Naive thymus-derived CD8-positive, alpha-beta T cell (primary cell): ENCODE data around the gene FOXL3. TPM values are rescaled to one million over a fixed set of nuclear protein-coding genes. Genes with fewer than 3 reads are reported as not detected.

ENCODE experiments used
- ATAC-seq, 2 donors: fragments of 150-1000 bp; cut with Tn5 transposase in 1 of 2; sonication (Bioruptor Pico), chemical (Tn5 transposase) in 1 of 2; 1 replicate in 1 of 2; 2 replicates in 1 of 2; pipeline ENCODE4 v1.10.0; 2021; ENCODE audit warnings: mild to moderate bottlenecking in 2 of 2, moderate library complexity in 2 of 2
- POLR2A ChIA-PET: fragments of 350-600 bp; sonication (Branson Sonifier 250); formaldehyde crosslinking; loops from one replicate; lab custom pipeline; 2021; ENCODE audit warnings: antibody characterized with exemption; lab: Charles Lee
- DNase-seq, 10 donors: peaks; one replicate each; pipeline versions ENCODE4 v3.0.0 to v3.0.0-alpha.2; 2020 to 2022
- H3K27ac Mint-ChIP-seq, 10 donors: one replicate each; pipeline ENCODE4 v1.8.0; 2020 to 2022; ENCODE audit warnings: mild to moderate bottlenecking in 10 of 10, mixed read lengths in 10 of 10, moderate library complexity in 4 of 10, inconsistent platforms in 1 of 10
- H3K27me3 Mint-ChIP-seq, 5 donors: one replicate each; pipeline ENCODE4 v1.8.0; 2021 to 2022; ENCODE audit warnings: mixed read lengths in 5 of 5
- H3K36me3 Mint-ChIP-seq, 3 donors: one replicate each; pipeline ENCODE4 v1.8.0; 2020 to 2022; ENCODE audit warnings: mixed read lengths in 3 of 3, mild to moderate bottlenecking in 2 of 3, inconsistent platforms in 1 of 3
- H3K4me1 Mint-ChIP-seq, 4 donors: one replicate each; pipeline ENCODE4 v1.8.0; 2021 to 2022; ENCODE audit warnings: mixed read lengths in 4 of 4
- H3K4me3 Mint-ChIP-seq, 10 donors: one replicate each; pipeline ENCODE4 v1.8.0; 2020 to 2022; ENCODE audit warnings: mild to moderate bottlenecking in 10 of 10, mixed read lengths in 10 of 10, moderate library complexity in 6 of 10, inconsistent platforms in 1 of 10
- H3K9me3 Mint-ChIP-seq, 9 donors: one replicate each; pipeline ENCODE4 v1.8.0; 2020 to 2022; ENCODE audit warnings: mixed read lengths in 9 of 9, mild to moderate bottlenecking in 3 of 9, inconsistent platforms in 1 of 9, moderate library complexity in 1 of 9
- polyA plus RNA-seq, 3 donors: library from polyadenylated mRNA; unstranded; fragments of 300-500 nt; fragmentation: Illumina TruSeq; gene quantifications; one replicate each; pipeline ENCODE4 v1.2.3, GENCODE V29; 2021
- total RNA-seq, 8 experiments: library from RNA in 2 of 8; stranded (reverse) in 2 of 8; gene quantifications; one replicate each; pipeline ENCODE4 v1.2.3 and lab custom pipeline; 2021 to 2026

FOXL3 gene
- total and polyA plus RNA-seq, 5 experiments from 2014 or later = not detected

DNA sequence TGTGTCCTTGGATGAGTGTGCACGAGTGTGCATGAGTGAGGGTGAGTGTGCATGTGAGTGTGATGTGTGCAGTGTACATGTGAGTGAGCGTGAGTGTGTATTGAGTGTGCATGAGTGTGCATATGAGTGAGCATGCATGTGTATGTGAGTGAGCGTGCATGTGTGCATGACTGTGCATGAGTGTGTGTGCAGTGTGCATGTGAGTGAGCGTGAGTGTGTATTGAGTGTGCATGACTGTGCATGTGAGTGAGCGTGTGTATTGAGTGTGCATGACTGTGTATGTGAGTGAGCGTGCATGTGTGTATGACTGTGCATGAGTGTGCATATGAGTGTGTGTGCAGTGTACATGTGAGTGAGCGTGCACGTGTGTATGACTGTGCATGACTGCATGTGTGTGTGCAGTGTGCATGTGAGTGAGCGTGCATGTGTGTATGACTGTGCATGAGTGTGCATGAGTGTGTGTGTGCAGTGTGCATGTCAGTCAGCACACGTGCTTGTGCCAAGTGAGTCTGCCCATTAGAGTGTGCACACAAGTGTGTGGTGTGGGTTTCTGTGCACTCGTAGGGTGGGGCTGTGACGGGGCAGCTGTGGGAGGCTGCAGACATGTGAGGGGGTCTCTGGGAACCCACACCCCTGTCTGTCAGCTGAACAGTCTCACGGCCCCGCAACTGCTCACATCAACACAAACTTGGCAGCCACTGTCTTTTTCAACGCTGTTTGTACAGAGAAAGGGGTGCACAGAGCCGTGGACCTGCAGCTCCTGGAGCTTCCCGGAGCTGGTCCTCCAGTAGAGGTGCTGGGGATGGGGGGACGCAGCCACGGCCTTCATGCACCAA is 14.8 kb downstream of the FOXL3 start:
- no peak for DNase-seq
- peaks cover 0 to 2% (median 0%) of the 10 kb centered on the region in 4 donors for H3K4me1 Mint-ChIP-seq
- peaks cover 0 to 9% (median 0%) of the 10 kb centered on the region in 9 donors for H3K9me3 Mint-ChIP-seq
- H3K27ac Mint-ChIP-seq = no peak overlapping the region
- POLR2A ChIA-PET = no interaction called here
- H3K27me3 Mint-ChIP-seq = peaks cover 4 to 13% (median 4%) of the 10 kb centered on the region in 5 donors
- H3K36me3 Mint-ChIP-seq = no peaks in the 10 kb centered on the region
- no peak for ATAC-seq
- no peak overlapping the region for H3K4me3 Mint-ChIP-seq

DNA sequence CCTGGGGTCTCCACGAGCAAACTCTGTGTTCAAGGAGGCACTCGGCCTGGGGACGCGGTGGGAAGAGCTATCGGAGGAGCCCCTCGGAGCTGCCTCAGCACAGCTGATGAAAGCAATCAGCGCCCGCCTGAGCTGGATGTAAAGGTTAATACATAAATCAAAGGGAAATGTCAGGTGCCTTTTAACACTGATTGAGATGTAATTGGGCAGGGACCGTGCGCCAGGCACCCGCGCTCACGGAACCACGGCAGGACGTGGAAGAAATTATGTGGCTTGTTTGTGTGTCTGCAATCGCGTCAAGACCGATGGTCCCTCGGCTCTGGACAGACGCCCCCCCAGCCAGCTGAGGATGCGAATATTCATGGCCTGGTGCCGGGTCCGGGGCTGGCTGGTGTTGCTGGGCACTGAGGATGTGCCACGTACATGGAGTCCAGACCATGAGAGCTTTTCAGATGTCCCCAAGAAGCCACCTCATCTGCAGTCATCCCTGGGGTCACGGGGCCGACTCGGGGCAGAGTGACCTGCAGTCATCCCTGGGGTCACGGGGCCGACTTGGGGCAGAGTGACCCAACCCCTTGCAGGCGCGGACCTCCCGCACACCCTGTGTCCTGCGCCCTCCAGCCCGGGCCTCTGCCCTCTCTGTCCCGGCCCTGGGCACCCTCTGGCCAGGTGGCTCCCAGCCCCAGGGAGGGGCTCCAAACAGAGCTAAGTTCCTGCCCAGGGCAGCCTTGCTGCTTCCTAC is 15.6 kb downstream of the FOXL3 start:
- peaks cover 0 to 2% (median 0%) of the 10 kb centered on the region in 4 donors for H3K4me1 Mint-ChIP-seq
- no peak for ATAC-seq

DNA sequence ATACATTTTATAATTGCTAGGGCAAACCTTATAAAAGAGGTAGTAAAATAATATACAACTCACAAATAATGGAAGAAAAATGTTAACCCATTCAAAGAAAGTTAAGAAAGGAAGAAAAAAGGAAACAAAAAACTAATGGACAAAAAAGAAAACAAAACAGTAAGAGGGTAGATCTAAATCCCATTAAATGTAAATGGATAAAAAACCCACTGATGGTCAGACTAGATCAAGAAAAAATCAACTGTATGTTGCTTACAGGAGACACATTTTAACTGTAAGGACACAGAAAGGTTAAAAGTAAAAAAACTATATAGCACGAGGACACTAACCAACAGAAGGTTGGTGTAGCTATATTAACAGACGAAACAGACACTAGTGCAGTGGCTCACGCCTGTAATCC is 18.0 kb downstream of the FOXL3 start:
- Mint-ChIP-seq H3K27me3 (peaks cover 4 to 30% (median 13%) of the 10 kb centered on the region in 5 donors), H3K36me3 (no peaks in the 10 kb centered on the region), H3K4me1 (no peaks in the 10 kb centered on the region), H3K9me3 (peaks cover 0 to 9% (median 0%) of the 10 kb centered on the region in 9 donors), H3K27ac (no peak overlapping the region), H3K4me3 (no peak overlapping the region)
- DNase-seq = no peak
- no peak for ATAC-seq
- POLR2A ChIA-PET = no interaction called here

More for the DNA sequence above, 15.6 kb downstream of the FOXL3 start:
- Mint-ChIP-seq H3K4me3 (no peak overlapping the region), H3K9me3 (peaks cover 0 to 9% (median 0%) of the 10 kb centered on the region in 9 donors), H3K36me3 (no peaks in the 10 kb centered on the region), H3K27ac (no peak overlapping the region), H3K27me3 (peaks cover 4 to 13% (median 7%) of the 10 kb centered on the region in 5 donors)
- POLR2A ChIA-PET = no interaction called here
- no peak for DNase-seq

DNA sequence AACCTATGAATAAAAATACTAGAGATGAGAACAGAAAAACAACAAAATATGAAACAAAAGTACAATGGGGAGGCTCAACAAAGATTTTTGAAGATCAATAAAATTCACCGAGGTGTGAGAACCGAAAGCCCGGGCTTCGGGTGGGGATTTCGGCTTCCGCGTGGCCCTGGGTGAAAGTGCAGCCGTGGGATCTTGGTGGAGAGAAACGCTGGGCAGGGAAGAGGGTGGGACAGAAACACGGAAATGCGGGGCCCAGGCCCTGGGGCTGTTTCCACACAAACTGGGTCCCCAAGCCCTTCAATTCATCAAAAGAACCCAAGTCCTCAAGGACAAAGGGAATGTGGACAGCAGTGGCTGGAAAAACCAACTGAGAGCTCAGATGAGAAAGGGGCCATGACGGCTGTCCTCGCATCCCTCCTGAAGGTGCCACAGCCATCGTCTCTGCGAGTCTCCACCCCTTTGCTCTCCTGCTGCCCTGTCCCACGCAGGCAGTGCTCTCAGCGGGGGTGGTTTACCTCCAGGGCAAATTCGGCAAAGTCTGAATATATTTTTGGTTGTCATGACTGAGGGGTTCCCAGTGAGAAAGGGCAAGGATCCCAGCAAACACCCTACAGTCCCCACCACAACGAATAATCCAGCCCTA is 19.7 kb downstream of the FOXL3 start:
- Mint-ChIP-seq H3K27me3 (peaks cover 6 to 37% (median 7%) of the 10 kb centered on the region in 5 donors), H3K4me3 (no peak overlapping the region), H3K9me3 (peaks cover 0 to 9% (median 0%) of the 10 kb centered on the region in 9 donors), H3K36me3 (no peaks in the 10 kb centered on the region), H3K4me1 (no peaks in the 10 kb centered on the region), H3K27ac (no peak overlapping the region)
- no peak for DNase-seq
- POLR2A ChIA-PET = no interaction called here
- no peak for ATAC-seq

DNA sequence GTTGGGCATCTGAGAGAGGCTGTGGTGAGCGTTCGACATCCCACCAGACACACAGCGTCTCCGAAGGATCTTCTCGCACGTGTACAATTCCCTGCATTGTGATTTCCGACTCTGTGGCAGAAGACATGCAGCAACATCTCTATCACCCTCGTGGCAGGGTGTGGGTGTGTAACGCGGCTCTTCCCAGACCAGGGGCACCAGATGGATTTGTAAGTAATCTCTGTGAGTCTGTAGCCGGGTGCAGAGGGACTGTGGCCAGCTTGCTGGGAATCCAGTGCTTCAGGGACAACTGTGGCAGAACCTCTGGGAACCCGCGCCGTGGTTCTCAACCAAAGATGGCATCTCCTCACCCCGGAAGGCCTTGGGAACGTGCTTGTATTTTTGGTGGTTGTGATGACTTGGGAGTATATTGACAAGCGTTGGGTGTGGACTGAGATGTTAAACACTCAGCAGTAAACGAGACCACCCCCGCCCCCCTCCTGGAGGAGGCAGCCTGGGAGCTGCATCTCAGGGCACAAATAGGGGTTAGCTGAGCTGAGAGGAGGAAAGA is 21.2 kb downstream of the FOXL3 start:
- peaks cover 0 to 14% (median 0%) of the 10 kb centered on the region in 9 donors for H3K9me3 Mint-ChIP-seq
- peaks cover 0 to 10% (median 0%) of the 10 kb centered on the region in 3 donors for H3K36me3 Mint-ChIP-seq
- peaks cover 11 to 47% (median 16%) of the 10 kb centered on the region in 5 donors for H3K27me3 Mint-ChIP-seq
- no peaks in the 10 kb centered on the region for H3K4me1 Mint-ChIP-seq
- DNase-seq (no peak), ATAC-seq (no peak)
- POLR2A ChIA-PET = no interaction called here
- H3K4me3 Mint-ChIP-seq = no peak overlapping the region
- H3K27ac Mint-ChIP-seq = no peak overlapping the region

DNA sequence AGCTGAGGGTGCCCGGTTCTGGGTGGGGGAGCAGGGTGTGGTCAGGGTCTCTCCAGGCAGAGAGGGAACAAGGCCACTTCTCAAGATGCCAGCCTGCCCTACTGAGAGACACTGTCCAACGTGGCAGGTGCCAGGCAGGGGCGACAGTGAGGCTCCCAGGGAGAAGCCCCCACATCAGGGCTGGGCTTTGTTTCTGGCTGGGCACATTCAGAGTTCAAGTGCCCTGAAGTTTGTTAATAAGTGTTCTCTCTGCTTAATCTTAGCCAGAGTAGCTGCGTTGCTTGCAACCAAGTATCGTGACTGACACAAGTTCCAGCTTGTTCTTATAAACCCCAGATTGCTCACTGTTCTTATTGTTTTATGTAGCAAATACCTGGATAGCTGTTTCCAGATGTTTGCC is 21.8 kb downstream of the FOXL3 start:
- peaks cover 0 to 10% (median 0%) of the 10 kb centered on the region in 3 donors for H3K36me3 Mint-ChIP-seq
- H3K4me1 Mint-ChIP-seq = no peaks in the 10 kb centered on the region
- POLR2A ChIA-PET = no interaction called here
- ATAC-seq (no peak), DNase-seq (no peak)
- H3K4me3 Mint-ChIP-seq = no peak overlapping the region
- peaks cover 11 to 53% (median 17%) of the 10 kb centered on the region in 5 donors for H3K27me3 Mint-ChIP-seq
- H3K27ac Mint-ChIP-seq = no peak overlapping the region
- H3K9me3 Mint-ChIP-seq = peaks cover 0 to 14% (median 0%) of the 10 kb centered on the region in 9 donors

DNA sequence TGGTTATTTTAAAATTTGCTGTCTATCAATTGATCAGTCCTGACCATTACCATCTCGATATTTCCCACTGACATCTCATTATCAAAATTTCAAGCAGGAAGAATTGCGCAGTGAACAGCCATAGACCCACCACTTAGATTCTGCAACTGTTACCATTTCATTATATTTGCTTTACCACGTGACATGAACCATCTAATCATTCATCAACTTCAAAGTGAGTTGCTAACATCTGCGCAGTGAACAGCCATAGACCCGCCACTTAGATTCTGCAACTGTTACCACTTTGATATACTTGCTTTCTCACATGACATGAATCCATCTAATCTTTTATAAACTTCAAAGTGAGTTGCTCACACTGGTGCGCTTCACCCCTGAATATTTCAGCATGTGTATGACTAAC is 22.5 kb downstream of the FOXL3 start:
- Mint-ChIP-seq H3K27me3 (peaks cover 11 to 59% (median 20%) of the 10 kb centered on the region in 5 donors), H3K36me3 (peaks cover 0 to 10% (median 0%) of the 10 kb centered on the region in 3 donors), H3K4me3 (no peak overlapping the region), H3K9me3 (peaks cover 0 to 12% (median 0%) of the 10 kb centered on the region in 9 donors), H3K27ac (no peak overlapping the region), H3K4me1 (no peaks in the 10 kb centered on the region)
- DNase-seq (no peak), ATAC-seq (no peak)
- POLR2A ChIA-PET = no interaction called here

DNA sequence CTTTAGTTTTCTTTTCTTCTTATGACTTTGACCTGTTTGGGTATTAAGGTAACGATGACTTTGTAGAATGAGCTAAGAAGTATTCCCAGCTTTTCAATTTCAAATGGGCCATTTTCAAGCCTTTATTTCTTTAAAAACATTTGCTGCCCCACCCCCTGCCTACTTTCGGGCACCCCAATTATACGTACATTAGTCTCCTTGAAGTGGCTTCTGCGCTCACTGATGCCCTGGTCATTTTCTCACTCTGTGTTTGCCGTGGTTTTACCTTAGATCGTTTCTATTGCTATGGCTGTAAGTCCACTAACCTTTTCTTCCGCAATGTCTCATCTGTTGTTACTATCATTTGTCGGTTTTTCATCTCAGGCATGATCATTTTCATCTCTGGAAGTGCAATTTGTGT is 24.9 kb downstream of the FOXL3 start:
- no peak overlapping the region for H3K27ac Mint-ChIP-seq
- POLR2A ChIA-PET = no interaction called here
- H3K4me1 Mint-ChIP-seq = no peaks in the 10 kb centered on the region
- peaks cover 0 to 10% (median 0%) of the 10 kb centered on the region in 3 donors for H3K36me3 Mint-ChIP-seq
- peaks cover 0 to 6% (median 0%) of the 10 kb centered on the region in 9 donors for H3K9me3 Mint-ChIP-seq
- H3K4me3 Mint-ChIP-seq = no peak overlapping the region
- DNase-seq (no peak), ATAC-seq (no peak)
- peaks cover 13 to 83% (median 39%) of the 10 kb centered on the region in 5 donors for H3K27me3 Mint-ChIP-seq

DNA sequence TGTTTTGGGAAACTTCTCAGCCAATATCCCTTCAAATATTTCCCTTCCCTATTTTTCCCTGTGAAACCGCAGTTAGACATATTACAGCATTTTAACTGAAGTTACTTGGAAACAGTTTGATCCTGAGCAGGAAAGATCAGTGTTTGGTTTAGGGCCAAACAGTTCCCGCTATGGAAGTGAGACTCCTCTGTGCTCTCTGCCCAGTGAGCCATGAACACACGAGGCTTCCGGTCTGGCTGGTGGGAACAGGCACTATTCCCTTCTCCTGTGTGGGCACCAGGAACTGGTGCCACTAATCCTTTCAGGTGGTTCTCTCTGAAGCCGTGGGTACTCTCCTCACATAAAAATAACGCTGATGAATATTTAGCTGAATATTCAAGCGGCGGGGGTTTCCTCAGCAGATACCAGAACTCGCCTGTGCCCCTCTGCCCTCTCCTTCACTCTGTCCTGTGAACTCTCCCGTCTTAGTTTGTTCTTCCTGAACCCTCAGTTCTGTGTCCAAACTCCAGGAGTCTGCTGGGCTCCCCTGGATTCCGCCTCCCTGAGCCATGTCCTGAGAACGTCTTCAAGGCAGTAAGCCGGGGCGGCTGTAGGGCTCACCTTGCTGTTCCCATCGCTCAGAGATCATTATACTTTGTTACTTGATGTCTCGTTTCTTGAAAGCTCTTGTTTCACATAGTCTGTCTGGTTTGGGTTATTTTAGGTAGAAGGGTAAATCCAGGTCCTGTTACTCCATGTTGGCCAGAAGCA is 25.7 kb downstream of the FOXL3 start:
- H3K27me3 Mint-ChIP-seq = peaks cover 14 to 87% (median 39%) of the 10 kb centered on the region in 5 donors
- POLR2A ChIA-PET = no interaction called here

DNA sequence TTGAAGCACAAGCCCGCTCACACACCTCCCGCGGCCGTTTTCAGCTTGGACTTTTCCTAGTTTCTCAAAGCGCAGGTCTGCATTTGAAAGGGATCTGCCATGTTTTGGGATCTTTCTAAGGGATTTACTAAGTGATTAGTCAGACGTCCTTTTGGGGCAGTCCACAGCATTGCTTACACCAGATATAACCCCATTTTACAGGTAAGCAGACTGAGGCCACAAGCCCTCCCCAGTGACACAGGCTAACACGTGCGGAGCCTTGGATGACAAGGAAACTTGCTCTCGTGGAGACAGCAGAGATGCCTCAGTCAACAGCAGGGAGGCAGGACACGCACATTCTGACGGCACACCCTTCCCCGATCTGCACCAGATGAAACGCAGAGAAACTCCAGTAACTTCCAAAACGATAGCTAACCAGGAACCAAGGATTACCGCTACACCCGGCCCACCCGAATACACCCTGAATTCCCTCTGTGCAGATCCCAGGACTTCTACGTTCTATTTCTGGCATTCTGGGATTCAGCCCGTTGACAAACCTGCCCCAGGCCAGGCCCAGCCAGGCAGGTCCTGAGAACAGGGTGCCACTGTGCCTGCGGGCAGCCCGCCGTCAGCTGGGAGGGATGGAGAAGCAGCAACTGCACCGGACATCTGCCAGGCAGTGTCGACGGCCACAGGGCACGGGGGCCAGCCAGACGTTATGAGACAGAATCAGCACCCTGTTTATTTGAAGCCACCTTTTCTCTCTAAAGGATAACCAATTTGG is 27.9 kb downstream of the FOXL3 start:
- Mint-ChIP-seq H3K36me3 (peaks cover 0 to 10% (median 0%) of the 10 kb centered on the region in 3 donors), H3K9me3 (peaks cover 0 to 6% (median 0%) of the 10 kb centered on the region in 9 donors), H3K4me1 (peaks cover 0 to 3% (median 0%) of the 10 kb centered on the region in 4 donors), H3K27me3 (peaks cover 12 to 71% (median 38%) of the 10 kb centered on the region in 5 donors), H3K27ac (peak overlapping the region in 2 of 10 donors; percentile 24 to 25), H3K4me3 (no peak overlapping the region)
- POLR2A ChIA-PET = no interaction called here
- ATAC-seq = no peak
- DNase-seq = no peak

More for the DNA sequence above, 25.7 kb downstream of the FOXL3 start:
- DNase-seq = no peak
- Mint-ChIP-seq H3K36me3 (peaks cover 0 to 10% (median 0%) of the 10 kb centered on the region in 3 donors), H3K27ac (no peak overlapping the region), H3K9me3 (peaks cover 0 to 6% (median 0%) of the 10 kb centered on the region in 9 donors), H3K4me3 (no peak overlapping the region), H3K4me1 (no peaks in the 10 kb centered on the region)
- no peak for ATAC-seq

DNA sequence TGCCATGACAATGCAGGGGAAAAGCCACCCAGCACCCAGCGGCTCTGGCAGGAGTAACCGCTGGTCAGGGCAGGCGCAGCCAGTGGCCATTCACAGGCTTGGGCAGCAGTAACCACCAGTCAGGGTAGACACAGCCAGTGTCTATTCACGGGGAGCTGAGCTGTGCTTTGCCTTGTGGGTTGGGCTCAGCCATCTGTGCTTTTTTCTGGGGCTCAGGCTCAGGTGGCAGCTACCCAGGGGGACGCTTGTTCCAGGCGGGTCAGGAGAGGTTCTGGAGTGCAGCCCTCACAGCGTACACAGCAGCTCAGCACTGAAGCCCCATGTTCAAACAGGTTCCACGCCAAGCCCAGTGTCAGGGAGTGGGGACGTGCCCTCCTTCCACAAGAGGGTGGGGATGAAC is 28.5 kb downstream of the FOXL3 start:
- POLR2A ChIA-PET = no interaction called here
- Mint-ChIP-seq H3K9me3 (peaks cover 0 to 6% (median 0%) of the 10 kb centered on the region in 9 donors), H3K27ac (no peak overlapping the region), H3K4me1 (peaks cover 0 to 3% (median under 1%) of the 10 kb centered on the region in 4 donors), H3K36me3 (peaks cover 0 to 10% (median 0%) of the 10 kb centered on the region in 3 donors), H3K27me3 (peaks cover 12 to 66% (median 38%) of the 10 kb centered on the region in 5 donors), H3K4me3 (no peak overlapping the region)
- peak in 1 of 10 donors; percentile 50 for DNase-seq
- ATAC-seq = no peak
